OCI-LY7 (cell line): ENCODE data around the gene LDLRAD4. TPM values are rescaled to one million over a fixed set of nuclear protein-coding genes. Genes with fewer than 3 reads are reported as not detected.

Experiments used
- BruUV-seq: library from RNA; stranded (reverse); fragments of 400-500 nt; replicated peaks from 2 replicates; lab custom pipeline; 2021; lab: Mats Ljungman, UMichigan
- CTCF ChIA-PET: fragments of 300-600 bp; sonication (Branson Sonifier 250); formaldehyde crosslinking; loops from one replicate; lab custom pipeline; 2022; ENCODE audit warnings: antibody characterized with exemption; ENCODE audit not compliant: unreplicated experiment; lab: Charles Lee
- POLR2A ChIA-PET: fragments of 300-600 bp; sonication (Branson Sonifier 250); formaldehyde crosslinking; loops from one replicate; lab custom pipeline; 2022; ENCODE audit warnings: antibody characterized with exemption; lab: Charles Lee
- DNase-seq: peaks from one replicate; pipeline ENCODE4 v3.0.0-alpha.2; 2015; ENCODE audit warnings: low spot score
- H2AFZ ChIP-seq: fragments of 200-600 bp; sonication (generic), shearing (Covaris generic); 2 replicates; pipeline ENCODE4 v1.6.1; 2014; ENCODE audit warnings: mild to moderate bottlenecking, antibody characterized with exemption, low read length, moderate library complexity
- H3K27ac ChIP-seq: fragments of 200-600 bp; sonication (generic); 2 replicates; pipeline ENCODE4 v1.5.1; 2014; ENCODE audit warnings: mixed run types, low read depth, mild to moderate bottlenecking, moderate library complexity, low read length, inconsistent platforms; ENCODE audit not compliant: poor library complexity, severe bottlenecking
- H3K36me3 ChIP-seq: fragments of 200-600 bp; sonication (generic); 2 replicates; pipeline ENCODE4 v1.6.1; 2014; ENCODE audit warnings: mild to moderate bottlenecking, antibody characterized with exemption, low read length, moderate library complexity, mixed read lengths; ENCODE audit not compliant: insufficient read depth
- H3K4me1 ChIP-seq: fragments of 200-600 bp; sonication (generic); 2 replicates; pipeline ENCODE4 v1.5.1; 2014; ENCODE audit warnings: mild to moderate bottlenecking, low read length; ENCODE audit not compliant: insufficient read depth, poor library complexity, severe bottlenecking
- H3K4me2 ChIP-seq: fragments of 200-600 bp; sonication (generic); 2 replicates; pipeline ENCODE4 v1.6.1; 2014; ENCODE audit warnings: mild to moderate bottlenecking, low read length
- H3K4me3 ChIP-seq: fragments of 200-600 bp; sonication (generic); 2 replicates; pipeline ENCODE4 v1.5.1; 2014; ENCODE audit warnings: mild to moderate bottlenecking, low read depth, low read length; ENCODE audit not compliant: poor library complexity, severe bottlenecking
- H3K79me2 ChIP-seq: fragments of 200-600 bp; sonication (generic); 2 replicates; pipeline ENCODE4 v1.6.1; 2016; ENCODE audit warnings: low read depth, mild to moderate bottlenecking, low read length, moderate library complexity, mixed read lengths; ENCODE audit not compliant: insufficient read depth
- H3K9me2 ChIP-seq: fragments of 200-600 bp; sonication (generic); 2 replicates; pipeline ENCODE4 v1.6.1; 2016; ENCODE audit warnings: mild to moderate bottlenecking, low read length, mixed read lengths; ENCODE audit not compliant: insufficient read depth
- H3K9me3 ChIP-seq: fragments of 200-600 bp; sonication (generic); 2 replicates; pipeline ENCODE4 v1.6.1; 2014; ENCODE audit warnings: mild to moderate bottlenecking, mixed run types, low read length, mixed read lengths
- H4K20me1 ChIP-seq: fragments of 200-600 bp; sonication (generic); 2 replicates; pipeline ENCODE4 v1.6.1; 2014; ENCODE audit warnings: mild to moderate bottlenecking, antibody characterized with exemption, low read length, moderate library complexity, mixed read lengths; ENCODE audit not compliant: insufficient read depth
- EZH2phosphoT487 ChIP-seq: fragments of 200-600 bp; sonication (generic); IDR thresholded peaks from 2 replicates; pipeline ENCODE4 v1.6.1; 2018; ENCODE audit warnings: low read depth, borderline replicate concordance, mild to moderate bottlenecking, mixed run types, antibody characterized with exemption, low read length, moderate library complexity, mixed read lengths
- intact Hi-C: fragments of 100-400 bp; cut with micrococcal nuclease; formaldehyde crosslinking; loops from one replicate; pipeline ENCODE4 v1.10.0; 2022; ENCODE audit not compliant: unreplicated experiment
- total RNA-seq, 2 experiments: library from RNA; depleted of rRNA in 1 of 2; stranded (reverse); fragments of >200 nt in 1 of 2; shearing (Covaris generic) in 1 of 2; gene quantifications; 2 replicates each; pipeline ENCODE4 v1.2.3, GENCODE V29; 2014 to 2022
- TF ChIP-seq, protein P1 (sequence below): fragments of 200-600 bp; sonication (generic); conservative IDR thresholded peaks from 2 replicates; pipeline ENCODE4 v1.5.1; 2014; ENCODE audit warnings: mild to moderate bottlenecking, antibody characterized with exemption, low read length, moderate library complexity, mixed read lengths

LDLRAD4 gene
- total RNA-seq, 2 experiments from 2014 or later = 26.2 to 43.8 TPM

DNA sequence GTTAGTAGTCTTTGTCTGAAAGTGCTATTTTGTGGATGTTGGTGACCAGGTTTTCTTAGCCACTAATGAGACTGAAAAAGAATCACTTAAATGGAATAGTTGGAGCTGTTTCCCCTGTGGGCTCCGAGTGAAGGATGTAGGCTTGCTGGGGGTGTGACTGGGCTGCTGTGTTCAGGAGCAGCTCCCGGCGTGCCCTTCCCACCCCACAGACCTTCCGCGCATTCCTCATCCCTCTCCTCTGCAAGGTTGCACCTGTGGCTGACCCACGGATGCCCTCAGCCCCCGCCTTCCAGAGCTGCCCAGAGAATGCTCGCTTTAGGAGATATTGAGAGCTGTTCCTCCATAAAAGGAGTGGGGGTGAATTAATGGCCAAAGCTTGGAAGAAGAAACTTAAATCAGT, 174.3 kb downstream of the LDLRAD4 start:
- no peak overlapping the region for H3K27ac ChIP-seq
- H4K20me1 ChIP-seq = no peaks in the 10 kb centered on the region
- no peak for TF ChIP-seq EZH2phosphoT487
- TF ChIP-seq, protein P1, sequence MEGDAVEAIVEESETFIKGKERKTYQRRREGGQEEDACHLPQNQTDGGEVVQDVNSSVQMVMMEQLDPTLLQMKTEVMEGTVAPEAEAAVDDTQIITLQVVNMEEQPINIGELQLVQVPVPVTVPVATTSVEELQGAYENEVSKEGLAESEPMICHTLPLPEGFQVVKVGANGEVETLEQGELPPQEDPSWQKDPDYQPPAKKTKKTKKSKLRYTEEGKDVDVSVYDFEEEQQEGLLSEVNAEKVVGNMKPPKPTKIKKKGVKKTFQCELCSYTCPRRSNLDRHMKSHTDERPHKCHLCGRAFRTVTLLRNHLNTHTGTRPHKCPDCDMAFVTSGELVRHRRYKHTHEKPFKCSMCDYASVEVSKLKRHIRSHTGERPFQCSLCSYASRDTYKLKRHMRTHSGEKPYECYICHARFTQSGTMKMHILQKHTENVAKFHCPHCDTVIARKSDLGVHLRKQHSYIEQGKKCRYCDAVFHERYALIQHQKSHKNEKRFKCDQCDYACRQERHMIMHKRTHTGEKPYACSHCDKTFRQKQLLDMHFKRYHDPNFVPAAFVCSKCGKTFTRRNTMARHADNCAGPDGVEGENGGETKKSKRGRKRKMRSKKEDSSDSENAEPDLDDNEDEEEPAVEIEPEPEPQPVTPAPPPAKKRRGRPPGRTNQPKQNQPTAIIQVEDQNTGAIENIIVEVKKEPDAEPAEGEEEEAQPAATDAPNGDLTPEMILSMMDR = no peak
- no peaks in the 10 kb centered on the region for H3K36me3 ChIP-seq
- POLR2A ChIA-PET = no interaction called here
- H2AFZ ChIP-seq = no peak overlapping the region
- CTCF ChIA-PET = no interaction called here
- BruUV-seq = no TSS peak
- no peaks in the 10 kb centered on the region for H3K4me1 ChIP-seq
- no peaks in the 10 kb centered on the region for H3K9me3 ChIP-seq
- intact Hi-C loops = loop anchor here (10.0 kb wide), 1 partner anchor 82 kb away; no protein-coding TSS in a partner anchor
- no peaks in the 10 kb centered on the region for H3K9me2 ChIP-seq
- H3K79me2 ChIP-seq = no peaks in the 10 kb centered on the region
- no peak for DNase-seq
- no peak overlapping the region for H3K4me2 ChIP-seq
- no peak overlapping the region for H3K4me3 ChIP-seq

DNA sequence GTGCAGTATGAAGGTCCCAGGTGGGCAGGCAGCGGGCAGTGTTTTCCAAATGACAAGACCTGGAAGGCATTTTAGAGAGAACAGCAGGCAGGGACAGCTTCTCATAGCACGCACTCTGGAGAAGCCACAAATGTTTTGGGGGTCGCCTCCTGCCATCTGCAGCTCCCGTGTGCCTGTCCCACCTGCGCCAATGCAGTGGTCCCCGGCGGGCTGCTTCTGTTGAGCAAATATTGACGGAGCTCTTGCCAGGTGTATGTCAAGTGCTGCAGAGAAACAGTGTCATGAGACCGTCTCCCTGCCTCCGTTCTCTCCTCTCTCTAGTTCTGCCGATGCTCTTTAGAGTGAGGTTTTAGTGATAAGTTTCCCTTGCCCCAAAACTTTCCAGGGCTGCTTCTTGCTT, 174.8 kb downstream of the LDLRAD4 start:
- no peaks in the 10 kb centered on the region for H3K79me2 ChIP-seq
- CTCF ChIA-PET = no interaction called here
- H3K27ac ChIP-seq = no peak overlapping the region
- intact Hi-C loops = loop anchor here (10.0 kb wide), 1 partner anchor 81 kb away; no protein-coding TSS in a partner anchor
- no peak overlapping the region for H3K4me2 ChIP-seq
- DNase-seq = no peak
- H3K36me3 ChIP-seq = no peaks in the 10 kb centered on the region
- no peaks in the 10 kb centered on the region for H3K4me1 ChIP-seq
- no peaks in the 10 kb centered on the region for H3K9me2 ChIP-seq
- H3K9me3 ChIP-seq = no peaks in the 10 kb centered on the region
- H4K20me1 ChIP-seq = no peaks in the 10 kb centered on the region
- no TSS peak for BruUV-seq
- no peak overlapping the region for H2AFZ ChIP-seq
- POLR2A ChIA-PET = no interaction called here
- no peak overlapping the region for H3K4me3 ChIP-seq
- TF ChIP-seq, protein P1 = no peak
- TF ChIP-seq EZH2phosphoT487 = no peak

DNA sequence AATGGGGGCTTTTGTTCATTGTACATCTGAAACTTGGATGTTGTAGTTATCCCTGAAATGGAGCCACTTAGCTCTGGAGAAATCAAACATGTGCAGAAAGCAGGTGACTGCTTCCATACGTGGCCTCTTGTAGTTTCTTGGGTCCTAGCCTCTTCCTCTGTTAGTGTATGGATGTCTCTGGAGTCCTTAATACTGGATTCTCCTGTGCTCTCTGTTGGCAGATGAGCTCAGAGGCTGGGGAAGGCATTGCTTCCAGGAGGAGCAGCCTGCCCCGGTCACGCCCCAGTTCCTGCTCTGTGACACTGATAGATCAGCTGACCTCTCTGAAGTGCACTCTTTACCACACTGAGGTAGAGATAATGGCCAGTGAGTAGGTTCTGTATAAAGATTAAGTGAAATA, 176.2 kb downstream of the LDLRAD4 start:
- Histone ChIP-seq H3K79me2 (no peaks in the 10 kb centered on the region), H4K20me1 (no peaks in the 10 kb centered on the region), H3K9me3 (no peaks in the 10 kb centered on the region), H3K4me1 (no peaks in the 10 kb centered on the region), H3K9me2 (no peaks in the 10 kb centered on the region), H3K36me3 (no peaks in the 10 kb centered on the region), H2AFZ (no peak overlapping the region), H3K27ac (no peak overlapping the region), H3K4me2 (no peak overlapping the region), H3K4me3 (no peak overlapping the region)
- TF ChIP-seq, protein P1 = no peak
- no peak for TF ChIP-seq EZH2phosphoT487
- no peak for DNase-seq
- CTCF ChIA-PET = no interaction called here
- no TSS peak for BruUV-seq
- POLR2A ChIA-PET = interaction anchor here (1.0 kb wide), 1 partner anchor 384 kb away, joined by 3 read pairs; no protein-coding TSS in a partner anchor
- intact Hi-C loops = loop anchor here (10.0 kb wide), 1 partner anchor 80 kb away; no protein-coding TSS in a partner anchor
